ENCODE results near the gene LDB1. TPM values are rescaled to one million over a fixed set of nuclear protein-coding genes. Genes with fewer than 3 reads are reported as not detected.

LDB1 gene
- total RNA-seq, 2 donors from 2014 or later: 49.3 to 49.8 TPM

DNA sequence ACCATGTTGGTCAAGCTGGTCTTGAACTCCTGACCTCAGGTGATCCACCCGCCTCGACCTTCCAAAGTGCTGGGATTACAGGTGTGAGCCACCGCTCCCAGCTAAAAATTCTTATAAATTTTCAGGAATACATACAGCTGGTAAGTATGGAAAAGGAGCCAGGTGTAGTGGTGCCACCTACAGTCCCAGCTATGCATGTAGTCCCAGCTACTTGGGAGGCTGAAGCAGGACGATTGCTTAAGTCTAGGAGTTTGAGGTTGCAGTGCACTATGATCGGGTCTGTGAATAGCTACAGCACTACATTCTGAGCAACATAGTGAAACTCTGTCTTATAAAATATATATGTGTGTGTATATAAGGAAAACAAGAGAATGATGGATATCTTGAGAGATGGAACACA is 19.0 kb downstream of the LDB1 start:
- Histone ChIP-seq H3K4me3 (no peak overlapping the region), H3K27ac (no peak overlapping the region), H3K9me3 (no peaks in the 10 kb centered on the region), H3K36me3 (peaks cover 3% of the 10 kb centered on the region), H3K4me1 (ENCODE audit: control insufficient read depth in 1 of 2, low read depth in 2 of 2) (no peaks in the 10 kb centered on the region), H3K27me3 (replicated peaks; ENCODE audit: insufficient read depth) (no peaks in the 10 kb centered on the region)
- no peak for DNase-seq (ENCODE audit: low spot score)
- ATAC-seq (ENCODE audit: insufficient number of reproducible peaks, low FRiP score, low read depth): no peak
- no peak for TF ChIP-seq CTCF (IDR thresholded peaks at IDR 0.05)

GRCh38 chr10:102096449-102096848 is 23.7 kb downstream of the LDB1 start:
- ATAC-seq (ENCODE audit: insufficient number of reproducible peaks, low FRiP score, low read depth): no peak
- Histone ChIP-seq H3K4me1 (ENCODE audit: control insufficient read depth in 1 of 2, low read depth in 2 of 2) (no peaks in the 10 kb centered on the region), H3K27me3 (replicated peaks; ENCODE audit: insufficient read depth) (no peaks in the 10 kb centered on the region), H3K36me3 (no peaks in the 10 kb centered on the region), H3K4me3 (no peak overlapping the region), H3K27ac (no peak overlapping the region), H3K9me3 (no peaks in the 10 kb centered on the region)
- TF ChIP-seq CTCF (IDR thresholded peaks at IDR 0.05): no peak
- DNase-seq (ENCODE audit: low spot score): no peak

GRCh38 chr10:102090772-102091171 is 29.4 kb downstream of the LDB1 start:
- H3K4me1 ChIP-seq (ENCODE audit: control insufficient read depth in 1 of 2, low read depth in 2 of 2): no peaks in the 10 kb centered on the region
- H3K9me3 ChIP-seq: no peaks in the 10 kb centered on the region
- ATAC-seq (ENCODE audit: insufficient number of reproducible peaks, low FRiP score, low read depth): no peak
- H3K4me3 ChIP-seq: no peak overlapping the region
- no peak overlapping the region for H3K27ac ChIP-seq
- no peaks in the 10 kb centered on the region for H3K36me3 ChIP-seq
- no peaks in the 10 kb centered on the region for H3K27me3 ChIP-seq (replicated peaks; ENCODE audit: insufficient read depth)
- no peak for DNase-seq (ENCODE audit: low spot score)
- TF ChIP-seq CTCF (IDR thresholded peaks at IDR 0.05): no peak

DNA sequence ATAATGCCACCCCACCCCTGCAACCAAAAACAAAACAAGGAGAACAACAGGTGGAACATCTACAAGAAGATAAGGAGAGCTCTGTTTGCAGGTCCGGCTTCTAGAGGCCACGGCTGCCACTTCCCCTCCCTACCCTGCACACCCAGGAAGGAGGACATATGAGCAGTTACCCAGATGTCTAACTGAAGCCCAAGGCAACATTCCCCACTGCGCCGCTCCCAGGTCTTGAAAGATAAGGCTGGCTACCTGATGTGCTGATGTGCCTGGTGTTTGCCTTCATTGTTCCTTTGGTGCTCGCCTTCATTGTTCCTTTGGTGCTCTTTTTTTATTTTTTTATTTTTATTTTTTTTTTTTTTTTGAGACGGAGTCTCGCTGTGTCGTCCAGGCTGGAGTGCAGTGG is 34.0 kb downstream of the LDB1 start:
- H3K27ac ChIP-seq: no peak overlapping the region
- no peaks in the 10 kb centered on the region for H3K4me1 ChIP-seq (ENCODE audit: control insufficient read depth in 1 of 2, low read depth in 2 of 2)
- TF ChIP-seq CTCF (IDR thresholded peaks at IDR 0.05): no peak
- ATAC-seq (ENCODE audit: insufficient number of reproducible peaks, low FRiP score, low read depth) (no peak), DNase-seq (ENCODE audit: low spot score) (no peak)
- H3K36me3 ChIP-seq: no peaks in the 10 kb centered on the region
- H3K4me3 ChIP-seq: no peak overlapping the region
- no peaks in the 10 kb centered on the region for H3K27me3 ChIP-seq (replicated peaks; ENCODE audit: insufficient read depth)
- no peaks in the 10 kb centered on the region for H3K9me3 ChIP-seq

GRCh38 chr10:102085336-102085735 is 34.8 kb downstream of the LDB1 start:
- Histone ChIP-seq H3K9me3 (no peaks in the 10 kb centered on the region), H3K36me3 (no peaks in the 10 kb centered on the region), H3K27ac (no peak overlapping the region), H3K4me3 (no peak overlapping the region), H3K4me1 (ENCODE audit: control insufficient read depth in 1 of 2, low read depth in 2 of 2) (no peaks in the 10 kb centered on the region), H3K27me3 (replicated peaks; ENCODE audit: insufficient read depth) (no peaks in the 10 kb centered on the region)
- ATAC-seq (ENCODE audit: insufficient number of reproducible peaks, low FRiP score, low read depth) (no peak), DNase-seq (ENCODE audit: low spot score) (no peak)
- no peak for TF ChIP-seq CTCF (IDR thresholded peaks at IDR 0.05)
